GM18520 (cell line): ENCODE data around the gene SSX2B.
"Not testable (repeated sequence)": the region's sequence is repeated elsewhere in the genome, so short reads cannot be mapped to it uniquely, and the experiment has no call there.

Source experiments
- ATAC-seq: cut with Tn5 transposase; IDR thresholded peaks from one replicate; pipeline ENCODE4 v1.9.1; 2021; ENCODE audit not compliant: unreplicated experiment

SSX2B gene, protein sequence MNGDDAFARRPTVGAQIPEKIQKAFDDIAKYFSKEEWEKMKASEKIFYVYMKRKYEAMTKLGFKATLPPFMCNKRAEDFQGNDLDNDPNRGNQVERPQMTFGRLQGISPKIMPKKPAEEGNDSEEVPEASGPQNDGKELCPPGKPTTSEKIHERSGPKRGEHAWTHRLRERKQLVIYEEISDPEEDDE

DNA sequence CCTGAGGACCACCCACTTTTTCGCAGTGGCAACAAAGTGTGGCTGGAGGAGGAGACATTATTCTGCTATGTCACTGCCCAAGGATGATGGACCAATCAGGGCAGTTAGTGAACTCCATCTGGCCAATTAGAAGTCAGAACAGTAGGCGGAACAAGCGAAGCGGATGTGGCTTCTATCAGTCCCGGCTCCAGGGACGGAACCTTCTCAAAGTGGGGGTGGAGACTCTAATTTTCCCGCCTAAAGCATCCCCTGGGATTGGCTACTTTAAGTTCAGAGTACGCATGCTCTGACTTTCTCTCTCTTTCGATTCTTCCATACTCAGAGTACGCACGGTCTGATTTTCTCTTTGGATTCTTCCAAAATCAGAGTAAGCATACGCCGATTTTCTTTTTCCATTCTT, at the start of gene SSX2B:
TSS of gene SSX2B (plus strand) at position 301 of the 400 bp plus-strand sequence. CDS start 1,429 bp downstream, outside the sequence.
- not testable (repeated sequence) for ATAC-seq

DNA sequence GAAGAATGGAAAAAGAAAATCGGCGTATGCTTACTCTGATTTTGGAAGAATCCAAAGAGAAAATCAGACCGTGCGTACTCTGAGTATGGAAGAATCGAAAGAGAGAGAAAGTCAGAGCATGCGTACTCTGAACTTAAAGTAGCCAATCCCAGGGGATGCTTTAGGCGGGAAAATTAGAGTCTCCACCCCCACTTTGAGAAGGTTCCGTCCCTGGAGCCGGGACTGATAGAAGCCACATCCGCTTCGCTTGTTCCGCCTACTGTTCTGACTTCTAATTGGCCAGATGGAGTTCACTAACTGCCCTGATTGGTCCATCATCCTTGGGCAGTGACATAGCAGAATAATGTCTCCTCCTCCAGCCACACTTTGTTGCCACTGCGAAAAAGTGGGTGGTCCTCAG, 44.0 kb upstream of the SSX2B start, which contains the start of gene SSX2:
TSS of gene SSX2 (minus strand) at position 101 of the 400 bp plus-strand sequence. CDS start 1,429 bp downstream, outside the sequence.
- not testable (repeated sequence) for ATAC-seq

DNA sequence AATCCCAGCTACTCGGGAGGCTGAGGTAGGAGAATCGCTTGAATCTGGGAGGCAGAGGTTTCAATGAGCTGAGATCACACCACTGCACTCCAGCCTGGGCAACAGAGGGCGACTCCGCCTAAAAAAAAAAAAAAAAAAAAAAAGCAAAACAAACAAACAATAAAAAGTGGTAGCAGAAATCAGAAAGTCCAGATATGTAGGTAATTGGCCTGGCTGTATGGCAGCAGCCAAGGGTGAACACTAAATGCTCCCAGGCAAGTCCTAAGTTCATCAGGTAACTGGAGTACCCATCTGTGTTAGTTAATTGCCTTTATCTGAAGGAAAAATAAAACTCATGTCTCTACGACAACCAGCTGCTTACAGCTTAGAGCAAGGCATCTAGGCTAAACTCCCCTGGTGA, 14.9 kb downstream of the SSX2B start:
- not testable (repeated sequence) for ATAC-seq

DNA sequence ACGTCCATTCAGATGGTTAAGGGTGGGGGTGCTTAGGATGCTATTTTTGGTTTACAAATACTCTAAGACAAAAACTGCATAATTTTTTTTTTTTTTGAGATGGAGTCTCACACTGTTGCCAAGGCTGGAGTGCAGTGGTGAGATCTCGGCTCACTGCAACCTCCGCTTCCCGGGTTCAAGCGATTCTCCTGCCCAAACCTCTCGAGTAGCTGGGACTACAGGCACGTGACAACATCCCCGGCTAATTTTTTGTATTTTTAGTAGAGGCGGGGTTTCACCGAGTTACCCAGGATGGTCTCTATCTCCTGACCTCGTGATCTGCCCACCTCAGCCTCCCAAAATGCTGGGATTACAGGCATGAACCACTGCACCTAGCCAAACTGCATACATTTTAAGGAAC, 22.5 kb downstream of the SSX2B start:
- ATAC-seq = not testable (repeated sequence)

DNA sequence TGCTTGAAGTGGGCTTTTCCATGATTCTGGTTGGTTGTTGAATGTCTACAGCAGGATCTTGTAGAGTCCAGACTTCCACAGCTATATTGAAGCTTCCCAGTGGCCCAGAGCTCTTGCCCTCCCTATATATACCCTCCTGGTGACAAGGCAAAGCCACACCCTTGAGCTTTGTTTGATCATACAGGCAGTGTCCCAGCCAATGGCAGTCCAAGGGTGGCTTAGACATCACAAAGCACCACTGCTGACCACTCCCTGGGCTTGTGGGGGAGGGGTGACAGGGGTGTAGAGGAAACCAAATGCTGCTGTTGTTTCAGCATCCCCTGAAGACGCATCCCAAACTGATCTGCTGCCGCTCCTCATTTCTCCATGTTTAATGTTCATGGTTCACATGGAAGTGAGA, 46.3 kb downstream of the SSX2B start, which contains the start of gene SPANXN5:
TSS of gene SPANXN5 (minus strand) at position 101 of the 400 bp plus-strand sequence. CDS start at position 22, 79 bp downstream.
- ATAC-seq = not testable (repeated sequence)

DNA sequence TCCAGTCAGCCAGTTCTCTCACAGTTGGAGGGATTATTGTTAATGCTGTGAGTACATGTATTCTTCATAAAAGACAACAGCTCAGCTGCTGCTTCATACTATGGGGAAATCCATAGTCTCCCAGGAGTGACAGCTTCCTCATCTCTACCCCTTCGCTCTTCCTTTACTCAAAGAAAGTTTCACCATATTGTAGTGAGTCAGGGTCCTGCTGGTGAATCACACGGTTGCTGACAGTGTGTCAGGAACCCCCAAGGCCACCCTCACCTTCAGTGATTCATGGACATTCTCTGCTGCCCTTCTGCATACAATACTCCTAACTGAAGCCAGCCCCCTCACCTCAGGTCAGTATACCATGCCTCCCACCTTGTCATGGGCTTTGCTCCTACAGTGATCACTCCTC, 53.8 kb downstream of the SSX2B start:
- not testable (repeated sequence) for ATAC-seq
